OCI-LY1 (cell line): ENCODE measurements around the gene KLHL1.

Experiments
- H2AFZ ChIP-seq: fragments of 200-600 bp; sonication (generic), shearing (Covaris generic); 2 replicates; pipeline ENCODE4 v1.6.0; 2014; ENCODE audit warnings: antibody characterized with exemption, mild to moderate bottlenecking, low read length
- H3F3A ChIP-seq: fragments of 200-600 bp; sonication (generic), shearing (Covaris generic); 2 replicates; pipeline ENCODE4 v1.6.0; 2014; ENCODE audit warnings: mild to moderate bottlenecking, antibody characterized with exemption, low read length, moderate library complexity; ENCODE audit not compliant: insufficient read depth
- H3K27ac ChIP-seq: fragments of 200-600 bp; sonication (generic); 2 replicates; pipeline ENCODE4 v1.5.1; 2014; ENCODE audit warnings: low read length, mixed run types, mild to moderate bottlenecking, low read depth; ENCODE audit not compliant: poor library complexity, severe bottlenecking
- H3K27me3 ChIP-seq: fragments of 200-600 bp; sonication (generic); 2 replicates; pipeline ENCODE4 v1.6.0; 2014; ENCODE audit warnings: antibody characterized with exemption, mild to moderate bottlenecking, low read length, moderate library complexity; ENCODE audit not compliant: insufficient read depth
- H3K36me3 ChIP-seq: fragments of 200-600 bp; sonication (generic); 2 replicates; pipeline ENCODE4 v1.6.1; 2014; ENCODE audit warnings: mild to moderate bottlenecking, antibody characterized with exemption, low read length, moderate library complexity, mixed read lengths; ENCODE audit not compliant: insufficient read depth
- H3K4me1 ChIP-seq: fragments of 200-600 bp; sonication (generic); 2 replicates; pipeline ENCODE4 v1.5.1; 2014; ENCODE audit warnings: mild to moderate bottlenecking, low read length, moderate library complexity; ENCODE audit not compliant: insufficient read depth, severe bottlenecking
- H3K4me2 ChIP-seq: fragments of 200-600 bp; sonication (generic), shearing (Covaris generic); 2 replicates; pipeline ENCODE4 v1.6.1; 2014; ENCODE audit warnings: low read length
- H3K4me3 ChIP-seq: fragments of 200-600 bp; sonication (generic); 2 replicates; pipeline ENCODE4 v1.5.1; 2014; ENCODE audit warnings: low read length, low read depth, mild to moderate bottlenecking, mixed read lengths; ENCODE audit not compliant: poor library complexity, severe bottlenecking
- H3K79me2 ChIP-seq: fragments of 200-600 bp; shearing (Covaris generic); 2 replicates; pipeline ENCODE4 v1.6.1; 2016; ENCODE audit warnings: mixed run types, low read length, mixed read lengths; ENCODE audit not compliant: insufficient read depth
- H3K9ac ChIP-seq: fragments of 200-600 bp; sonication (generic), shearing (Covaris generic); 2 replicates; pipeline ENCODE4 v1.6.1; 2014; ENCODE audit warnings: mild to moderate bottlenecking, low read length, mixed read lengths
- H3K9me2 ChIP-seq: fragments of 200-600 bp; sonication (generic), shearing (Covaris generic); 2 replicates; pipeline ENCODE4 v1.6.1; 2014; ENCODE audit warnings: low read depth, mild to moderate bottlenecking, low read length, mixed read lengths
- H3K9me3 ChIP-seq: fragments of 200-600 bp; shearing (Covaris generic); 2 replicates; pipeline ENCODE4 v1.6.1; 2014; ENCODE audit warnings: low read length, mixed read lengths
- H4K20me1 ChIP-seq: fragments of 200-600 bp; sonication (generic), shearing (Covaris generic); 2 replicates; pipeline ENCODE4 v1.6.0; 2016; ENCODE audit warnings: mild to moderate bottlenecking, low read length; ENCODE audit not compliant: insufficient read depth
- CTCF ChIP-seq: fragments of 200-600 bp; sonication (generic), shearing (Covaris generic); IDR thresholded peaks from 2 replicates; pipeline ENCODE4 v1.5.1; 2017; ENCODE audit warnings: mild to moderate bottlenecking, antibody characterized with exemption, low read length, moderate library complexity, mixed read lengths
- EZH2 ChIP-seq: fragments of 200-600 bp; sonication (generic), shearing (Covaris generic); IDR thresholded peaks from 2 replicates; pipeline ENCODE4 v1.8.0; 2017; ENCODE audit warnings: borderline replicate concordance, mixed run types, mild to moderate bottlenecking, antibody characterized with exemption, low read length, moderate library complexity, mixed read lengths

The KLHL1 gene

GRCh38 chr13:69776937-69777336, 331.3 kb downstream of the KLHL1 start:
- Histone ChIP-seq H4K20me1 (no peaks in the 10 kb centered on the region), H3K9me2 (no peaks in the 10 kb centered on the region), H3K4me2 (no peak overlapping the region), H3K4me3 (no peak overlapping the region), H3K4me1 (no peaks in the 10 kb centered on the region), H3K9me3 (0 out of 2 replicates have a peak, but pooled peaks cover 3% of the 10 kb centered on the region), H3K79me2 (no peaks in the 10 kb centered on the region), H3F3A (no peaks in the 10 kb centered on the region), H3K27ac (no peak overlapping the region), H3K27me3 (no peaks in the 10 kb centered on the region), H3K36me3 (no peaks in the 10 kb centered on the region), H3K9ac (no peak overlapping the region), H2AFZ (no peak overlapping the region)
- TF ChIP-seq EZH2 (no peak), CTCF (no peak)

GRCh38 chr13:69769608-69770007, 338.6 kb downstream of the KLHL1 start:
- Histone ChIP-seq H4K20me1 (no peaks in the 10 kb centered on the region), H3K27ac (no peak overlapping the region), H3K79me2 (no peaks in the 10 kb centered on the region), H3K36me3 (no peaks in the 10 kb centered on the region), H3K4me1 (no peaks in the 10 kb centered on the region), H3K4me3 (no peak overlapping the region), H3K27me3 (no peaks in the 10 kb centered on the region), H3K4me2 (no peak overlapping the region), H3K9me2 (no peaks in the 10 kb centered on the region), H3F3A (no peaks in the 10 kb centered on the region), H3K9ac (no peak overlapping the region), H3K9me3 (peaks cover 8% of the 10 kb centered on the region), H2AFZ (no peak overlapping the region)
- no peak for TF ChIP-seq EZH2
- TF ChIP-seq CTCF, result no peak

- no peak overlapping the region for H3K9ac ChIP-seq
- H3K27me3 ChIP-seq, result no peaks in the 10 kb centered on the region
- no peak overlapping the region for H3K4me3 ChIP-seq
- H2AFZ ChIP-seq, result no peak overlapping the region
- H3F3A ChIP-seq, result no peaks in the 10 kb centered on the region
- H3K36me3 ChIP-seq, result no peaks in the 10 kb centered on the region
- H3K79me2 ChIP-seq, result no peaks in the 10 kb centered on the region
- TF ChIP-seq CTCF (no peak), EZH2 (no peak)
- H3K9me2 ChIP-seq, result no peaks in the 10 kb centered on the region
- no peaks in the 10 kb centered on the region for H4K20me1 ChIP-seq
- H3K4me2 ChIP-seq, result no peak overlapping the region
- H3K4me1 ChIP-seq, result no peaks in the 10 kb centered on the region
- H3K27ac ChIP-seq, result no peak overlapping the region
- no peaks in the 10 kb centered on the region for H3K9me3 ChIP-seq
These were observed 346.7 kb downstream of the KLHL1 start for GRCh38 chr13:69761581-69761980.
